Naive thymus-derived CD4-positive, alpha-beta T cell (primary cell): Measurements from ENCODE around the gene VPS11. TPM values are rescaled to one million over a fixed set of nuclear protein-coding genes. Genes with fewer than 3 reads are reported as not detected.

Source experiments
- ATAC-seq: fragments of 150-1000 bp; cut with Tn5 transposase; 2 replicates; pipeline ENCODE4 v1.10.0; 2021; ENCODE audit warnings: mild to moderate bottlenecking, moderate library complexity
- CTCF ChIA-PET: fragments of 350-600 bp; sonication (Branson Sonifier 250); formaldehyde crosslinking; loops from one replicate; lab custom pipeline; 2021; ENCODE audit warnings: antibody characterized with exemption; lab: Charles Lee
- POLR2A ChIA-PET: fragments of 350-600 bp; sonication (Branson Sonifier 250); formaldehyde crosslinking; loops from one replicate; lab custom pipeline; 2021; ENCODE audit warnings: antibody characterized with exemption, inconsistent platforms; lab: Charles Lee
- DNase-seq, 9 donors: peaks; one replicate each; pipeline versions ENCODE4 v3.0.0 to v3.0.0-alpha.2; 2020 to 2022; ENCODE audit warnings: mixed read lengths in 1 of 9
- H3K27ac ChIP-seq: one replicate; pipeline ENCODE4 v1.7.0; 2013; ENCODE audit warnings: mild to moderate bottlenecking, low read depth, low read length, moderate library complexity
- H3K27me3 ChIP-seq, 2 donors: one replicate each; pipeline ENCODE4 v1.7.0; 2013; ENCODE audit warnings: low read length in 2 of 2, mild to moderate bottlenecking in 2 of 2, moderate library complexity in 2 of 2; ENCODE audit not compliant: control insufficient read depth in 2 of 2, insufficient read depth in 2 of 2
- H3K36me3 ChIP-seq, 3 experiments: 1 replicate in 2 of 3; 2 replicates in 1 of 3; pipeline ENCODE4 v1.7.0; 2013; ENCODE audit warnings: low read length in 3 of 3, mild to moderate bottlenecking in 3 of 3, moderate library complexity in 1 of 3; ENCODE audit not compliant: insufficient read depth in 3 of 3, control insufficient read depth in 2 of 3
- H3K4me1 ChIP-seq, 2 donors: one replicate each; pipeline ENCODE4 v1.7.0; 2013; ENCODE audit warnings: low read length in 2 of 2, mild to moderate bottlenecking in 2 of 2, moderate library complexity in 1 of 2; ENCODE audit not compliant: control insufficient read depth in 2 of 2, insufficient read depth in 2 of 2
- H3K4me3 ChIP-seq: 2 replicates; pipeline ENCODE4 v1.7.0; 2013; ENCODE audit warnings: mild to moderate bottlenecking, low read length
- H3K9me3 ChIP-seq, 3 experiments: 1 replicate in 2 of 3; 2 replicates in 1 of 3; pipeline ENCODE4 v1.7.0; 2013; ENCODE audit warnings: low read length in 3 of 3; ENCODE audit not compliant: control insufficient read depth in 2 of 3
- H3K27ac Mint-ChIP-seq, 9 donors: one replicate each; pipeline ENCODE4 v1.8.0; 2020 to 2022; ENCODE audit warnings: mixed read lengths in 9 of 9, mild to moderate bottlenecking in 8 of 9, moderate library complexity in 5 of 9, inconsistent platforms in 2 of 9
- H3K27me3 Mint-ChIP-seq, 5 donors: one replicate each; pipeline ENCODE4 v1.8.0; 2021 to 2022; ENCODE audit warnings: mixed read lengths in 5 of 5, mild to moderate bottlenecking in 1 of 5
- H3K36me3 Mint-ChIP-seq, 5 donors: one replicate each; pipeline ENCODE4 v1.8.0; 2020 to 2022; ENCODE audit warnings: mixed read lengths in 5 of 5, mild to moderate bottlenecking in 3 of 5, inconsistent platforms in 1 of 5
- H3K4me1 Mint-ChIP-seq, 7 donors: one replicate each; pipeline ENCODE4 v1.8.0; 2020 to 2022; ENCODE audit warnings: mixed read lengths in 7 of 7, mild to moderate bottlenecking in 3 of 7, inconsistent platforms in 1 of 7
- H3K4me3 Mint-ChIP-seq, 10 donors: one replicate each; pipeline ENCODE4 v1.8.0; 2020 to 2022; ENCODE audit warnings: mild to moderate bottlenecking in 10 of 10, mixed read lengths in 10 of 10, moderate library complexity in 6 of 10, inconsistent platforms in 2 of 10
- H3K9me3 Mint-ChIP-seq, 11 donors: one replicate each; pipeline ENCODE4 v1.8.0; 2020 to 2022; ENCODE audit warnings: mixed read lengths in 11 of 11, mild to moderate bottlenecking in 4 of 11, inconsistent platforms in 1 of 11, moderate library complexity in 1 of 11
- intact Hi-C, 2 donors: fragments of 100-400 bp; cut with micrococcal nuclease; formaldehyde crosslinking; loops; one replicate each; pipeline ENCODE4 v1.15.1; 2023
- microRNA-seq: library from miRNA; unstranded; fragments of <30 nt; microRNA quantifications from one replicate; pipeline ENCODE4 v1.2.0, GENCODE V29; 2022; ENCODE audit warnings: borderline microRNAs expressed
- polyA plus RNA-seq, 2 donors: library from polyadenylated mRNA; unstranded; fragments of 300-500 nt; fragmentation: Illumina TruSeq; gene quantifications; one replicate each; pipeline ENCODE4 v1.2.3, GENCODE V29; 2021
- total RNA-seq, 6 experiments: library from RNA in 5 of 6; stranded (reverse) in 5 of 6; gene quantifications; 1 replicate in 5 of 6; 2 replicates in 1 of 6; pipeline ENCODE4 v1.2.3 and lab custom pipeline; 2021 to 2026

The VPS11 gene
- total and polyA plus RNA-seq, 7 experiments from 2014 or later: 39.0 to 73.9 (median 57.1) TPM

DNA sequence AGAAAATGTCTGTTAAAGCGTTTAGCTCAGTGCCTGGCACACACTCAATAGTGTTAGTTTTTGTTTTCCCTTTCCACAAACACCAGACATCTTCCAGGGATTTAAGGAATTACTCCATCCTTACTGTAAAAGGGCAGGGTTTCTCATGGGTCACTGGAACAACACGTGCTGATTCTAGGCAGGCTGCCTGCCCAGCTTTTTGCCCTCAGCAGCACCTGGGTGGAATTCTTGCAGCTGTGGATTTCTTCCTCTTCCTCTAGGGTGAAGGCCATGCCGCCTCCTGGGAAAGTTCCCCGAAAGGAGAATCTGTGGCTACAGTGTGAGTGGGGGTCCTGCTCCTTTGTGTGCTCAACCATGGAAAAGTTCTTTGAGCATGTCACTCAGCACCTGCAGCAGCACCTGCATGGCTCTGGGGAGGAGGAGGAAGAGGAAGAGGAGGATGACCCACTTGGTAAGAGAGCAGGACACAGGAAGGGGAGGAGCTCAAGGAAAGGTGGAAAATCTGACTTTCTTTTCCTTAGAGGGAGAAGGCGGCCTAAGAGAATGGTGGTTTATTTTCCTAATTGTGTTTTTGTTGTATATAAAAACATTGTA is 59.2 kb downstream of the VPS11 start:
- CTCF ChIA-PET: interaction anchor here (0.6 kb wide), 2 partner anchors 42 to 499 kb away, joined by 3 read pairs; no protein-coding TSS in a partner anchor
- Histone ChIP-seq H3K4me3 (no peak overlapping the region), H3K36me3 (peaks cover 8 to 47% (median 18%) of the 10 kb centered on the region in 3 experiments), H3K27me3 (no peaks in the 10 kb centered on the region), H3K27ac (peak overlapping the region; percentile 3), H3K9me3 (no peaks in the 10 kb centered on the region), H3K4me1 (peaks cover 8 to 11% of the 10 kb centered on the region in 2 donors)
- H3K9me3 Mint-ChIP-seq: no peaks in the 10 kb centered on the region
- H3K36me3 Mint-ChIP-seq: peaks cover 10 to 37% (median 14%) of the 10 kb centered on the region in 5 donors
- peak overlapping the region in 1 of 10 donors; percentile 28 for H3K4me3 Mint-ChIP-seq
- no peaks in the 10 kb centered on the region for H3K27me3 Mint-ChIP-seq
- POLR2A ChIA-PET: interaction anchor here (0.6 to 1.8 kb wide), 4 partner anchors 20 to 88 kb away, joined by 3 to 9 read pairs (median 4); partner anchors contain the start of genes C2CD2L and DPAGT1
- DNase-seq (no peak), ATAC-seq (no peak)
- intact Hi-C loops: no loop called here
- peaks cover 23 to 45% (median 38%) of the 10 kb centered on the region in 7 donors for H3K4me1 Mint-ChIP-seq
- H3K27ac Mint-ChIP-seq: peak overlapping the region in 4 of 9 donors; percentile 11 to 64 (median 52)

DNA sequence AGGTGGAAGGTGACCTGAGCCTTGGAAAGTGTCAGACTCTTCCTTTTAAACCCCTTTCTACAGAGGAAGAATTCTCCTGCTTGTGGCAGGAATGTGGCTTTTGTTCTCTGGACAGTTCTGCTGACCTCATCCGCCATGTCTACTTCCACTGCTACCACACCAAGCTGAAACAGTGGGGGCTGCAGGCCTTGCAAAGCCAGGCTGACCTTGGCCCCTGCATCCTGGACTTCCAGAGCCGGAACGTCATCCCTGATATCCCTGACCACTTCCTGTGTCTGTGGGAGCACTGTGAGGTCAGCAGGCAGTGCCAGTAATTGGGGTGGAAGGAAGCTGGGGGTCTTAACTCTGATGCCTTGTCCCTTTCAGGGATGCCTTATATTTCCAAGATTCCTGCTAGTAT is 63.0 kb downstream of the VPS11 start:
- Mint-ChIP-seq H3K4me1 (peaks cover 6 to 23% (median 16%) of the 10 kb centered on the region in 7 donors), H3K27ac (peak overlapping the region in 1 of 9 donors; percentile 66), H3K27me3 (no peaks in the 10 kb centered on the region), H3K4me3 (no peak overlapping the region), H3K9me3 (no peaks in the 10 kb centered on the region), H3K36me3 (peaks cover 13 to 41% (median 17%) of the 10 kb centered on the region in 5 donors)
- ATAC-seq (no peak), DNase-seq (no peak)
- ChIA-PET CTCF (no interaction called here), POLR2A (no interaction called here)
- no peaks in the 10 kb centered on the region for H3K4me1 ChIP-seq
- no peaks in the 10 kb centered on the region for H3K27me3 ChIP-seq
- H3K4me3 ChIP-seq: no peak overlapping the region
- peaks cover 19 to 66% (median 26%) of the 10 kb centered on the region in 3 experiments for H3K36me3 ChIP-seq
- no peaks in the 10 kb centered on the region for H3K9me3 ChIP-seq
- no peak overlapping the region for H3K27ac ChIP-seq
- intact Hi-C loops: no loop called here

Small RNAs within 50 kb of the gene (microRNA-seq; reads per million reads assigned to microRNA genes)
- not detected for gene MIR3656

Other genes starting within 250 kb of the VPS11 start
- gene CXCR5, start 183.9 kb upstream of the VPS11 start, total RNA-seq: 1 to 10 TPM in 4 of 5 experiments, under 1 TPM in 1; 0.41 to 2.9 (median 2.1) TPM
- 1 to 10 TPM in 1 of 2 donors, under 1 TPM in 1; 0.60 to 1.1 TPM for gene CXCR5, start 183.9 kb upstream of the VPS11 start, polyA plus RNA-seq
- gene BCL9L, start 141.9 kb upstream of the VPS11 start, total RNA-seq: 100 to 1,000 TPM in 4 of 5 experiments, 10 to 100 TPM in 1; 67.8 to 269 (median 266) TPM
- gene BCL9L, start 141.9 kb upstream of the VPS11 start, polyA plus RNA-seq: 1 to 10 TPM; 6.7 to 7.2 TPM
- gene UPK2, start 111.5 kb upstream of the VPS11 start, total RNA-seq: under 1 TPM in 1 of 5 experiments, not detected in 4; 0.24 TPM
- under 1 TPM in 1 of 2 donors, not detected in 1; 0.51 TPM for gene UPK2, start 111.5 kb upstream of the VPS11 start, polyA plus RNA-seq
- not detected for gene FOXR1, start 96.1 kb upstream of the VPS11 start, total RNA-seq
- not detected for gene FOXR1, start 96.1 kb upstream of the VPS11 start, polyA plus RNA-seq
- gene CENATAC, start 69.7 kb upstream of the VPS11 start, total RNA-seq: 100 to 1,000 TPM in 4 of 5 experiments, 10 to 100 TPM in 1; 53.5 to 136 (median 109) TPM
- gene CENATAC, start 69.7 kb upstream of the VPS11 start, polyA plus RNA-seq: 10 to 100 TPM in 1 of 2 donors, 1 to 10 TPM in 1; 8.4 to 13.5 TPM
- gene RPS25, start 49.5 kb upstream of the VPS11 start, total RNA-seq: 1,000 to 10,000 TPM; 1,535 to 3,042 (median 2,772) TPM
- gene RPS25, start 49.5 kb upstream of the VPS11 start, polyA plus RNA-seq: 1,000 to 10,000 TPM; 4,222 to 6,094 TPM
- 10 to 100 TPM; 70.7 to 80.3 (median 77.8) TPM for gene TRAPPC4, start 49.1 kb upstream of the VPS11 start, total RNA-seq
- 100 to 1,000 TPM in 1 of 2 donors, 10 to 100 TPM in 1; 82.1 to 123 TPM for gene TRAPPC4, start 49.1 kb upstream of the VPS11 start, polyA plus RNA-seq
- 10 to 100 TPM in 3 of 5 experiments, 1 to 10 TPM in 2; 7.1 to 20.8 (median 14.6) TPM for gene SLC37A4, start 36.9 kb upstream of the VPS11 start, total RNA-seq
- 10 to 100 TPM; 10.6 to 13.1 TPM for gene SLC37A4, start 36.9 kb upstream of the VPS11 start, polyA plus RNA-seq
- gene HYOU1, start 10.6 kb upstream of the VPS11 start, total RNA-seq: 100 to 1,000 TPM in 3 of 5 experiments, 10 to 100 TPM in 2; 77.8 to 198 (median 110) TPM
- gene HYOU1, start 10.6 kb upstream of the VPS11 start, polyA plus RNA-seq: 10 to 100 TPM; 11.3 to 18.3 TPM
- 10 to 100 TPM in 1 of 5 experiments, 1 to 10 TPM in 4; 6.7 to 25.4 (median 7.7) TPM for gene HMBS, start 17.1 kb downstream of the VPS11 start, total RNA-seq
- gene HMBS, start 17.1 kb downstream of the VPS11 start, polyA plus RNA-seq: 10 to 100 TPM; 20.8 to 25.3 TPM
- 10 to 100 TPM; 21.9 to 63.9 (median 37.9) TPM for gene DPAGT1, start 34.0 kb downstream of the VPS11 start, total RNA-seq
- 10 to 100 TPM; 25.0 to 32.6 TPM for gene DPAGT1, start 34.0 kb downstream of the VPS11 start, polyA plus RNA-seq
- gene C2CD2L, start 39.5 kb downstream of the VPS11 start, total RNA-seq: 10 to 100 TPM; 24.7 to 40.7 (median 36.1) TPM
- 10 to 100 TPM in 1 of 2 donors, 1 to 10 TPM in 1; 2.7 to 10.2 TPM for gene C2CD2L, start 39.5 kb downstream of the VPS11 start, polyA plus RNA-seq
- 10 to 100 TPM; 30.7 to 79.7 (median 42.7) TPM for gene HINFP, start 53.8 kb downstream of the VPS11 start, total RNA-seq
- gene HINFP, start 53.8 kb downstream of the VPS11 start, polyA plus RNA-seq: 10 to 100 TPM; 14.7 to 24.1 TPM
- under 1 TPM in 1 of 5 experiments, not detected in 4; 0.13 TPM for gene ABCG4, start 81.2 kb downstream of the VPS11 start, total RNA-seq
- not detected for gene ABCG4, start 81.2 kb downstream of the VPS11 start, polyA plus RNA-seq
- gene NLRX1, start 100.9 kb downstream of the VPS11 start, total RNA-seq: 10 to 100 TPM in 2 of 5 experiments, 1 to 10 TPM in 3; 8.3 to 19.5 (median 9.8) TPM
- gene NLRX1, start 100.9 kb downstream of the VPS11 start, polyA plus RNA-seq: 10 to 100 TPM in 1 of 2 donors, 1 to 10 TPM in 1; 6.5 to 10.6 TPM
- 1 to 10 TPM in 3 of 5 experiments, under 1 TPM in 2; 0.19 to 2.2 (median 1.2) TPM for gene NHERF4, start 117.7 kb downstream of the VPS11 start, total RNA-seq
- not detected for gene NHERF4, start 117.7 kb downstream of the VPS11 start, polyA plus RNA-seq
- 10 to 100 TPM; 37.0 to 51.8 (median 40.5) TPM for gene CBL, start 138.5 kb downstream of the VPS11 start, total RNA-seq
- 10 to 100 TPM; 17.5 to 18.0 TPM for gene CBL, start 138.5 kb downstream of the VPS11 start, polyA plus RNA-seq
- gene MCAM, start 249.3 kb downstream of the VPS11 start, total RNA-seq: 1 to 10 TPM in 2 of 5 experiments, under 1 TPM in 3; 0.08 to 5.1 (median 0.73) TPM
- under 1 TPM in 1 of 2 donors, not detected in 1; 0.26 TPM for gene MCAM, start 249.3 kb downstream of the VPS11 start, polyA plus RNA-seq